HG03432 (cell line): ENCODE data around the gene HDHD3.
"Not testable (repeated sequence)": the region's sequence is repeated elsewhere in the genome, so short reads cannot be mapped to it uniquely, and the experiment has no call there.

Experiments
- ATAC-seq: cut with Tn5 transposase; IDR thresholded peaks from one replicate; pipeline ENCODE4 v1.9.1; 2021; ENCODE audit warnings: mild to moderate bottlenecking, moderate library complexity; ENCODE audit not compliant: unreplicated experiment

The HDHD3 gene, protein sequence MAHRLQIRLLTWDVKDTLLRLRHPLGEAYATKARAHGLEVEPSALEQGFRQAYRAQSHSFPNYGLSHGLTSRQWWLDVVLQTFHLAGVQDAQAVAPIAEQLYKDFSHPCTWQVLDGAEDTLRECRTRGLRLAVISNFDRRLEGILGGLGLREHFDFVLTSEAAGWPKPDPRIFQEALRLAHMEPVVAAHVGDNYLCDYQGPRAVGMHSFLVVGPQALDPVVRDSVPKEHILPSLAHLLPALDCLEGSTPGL

DNA sequence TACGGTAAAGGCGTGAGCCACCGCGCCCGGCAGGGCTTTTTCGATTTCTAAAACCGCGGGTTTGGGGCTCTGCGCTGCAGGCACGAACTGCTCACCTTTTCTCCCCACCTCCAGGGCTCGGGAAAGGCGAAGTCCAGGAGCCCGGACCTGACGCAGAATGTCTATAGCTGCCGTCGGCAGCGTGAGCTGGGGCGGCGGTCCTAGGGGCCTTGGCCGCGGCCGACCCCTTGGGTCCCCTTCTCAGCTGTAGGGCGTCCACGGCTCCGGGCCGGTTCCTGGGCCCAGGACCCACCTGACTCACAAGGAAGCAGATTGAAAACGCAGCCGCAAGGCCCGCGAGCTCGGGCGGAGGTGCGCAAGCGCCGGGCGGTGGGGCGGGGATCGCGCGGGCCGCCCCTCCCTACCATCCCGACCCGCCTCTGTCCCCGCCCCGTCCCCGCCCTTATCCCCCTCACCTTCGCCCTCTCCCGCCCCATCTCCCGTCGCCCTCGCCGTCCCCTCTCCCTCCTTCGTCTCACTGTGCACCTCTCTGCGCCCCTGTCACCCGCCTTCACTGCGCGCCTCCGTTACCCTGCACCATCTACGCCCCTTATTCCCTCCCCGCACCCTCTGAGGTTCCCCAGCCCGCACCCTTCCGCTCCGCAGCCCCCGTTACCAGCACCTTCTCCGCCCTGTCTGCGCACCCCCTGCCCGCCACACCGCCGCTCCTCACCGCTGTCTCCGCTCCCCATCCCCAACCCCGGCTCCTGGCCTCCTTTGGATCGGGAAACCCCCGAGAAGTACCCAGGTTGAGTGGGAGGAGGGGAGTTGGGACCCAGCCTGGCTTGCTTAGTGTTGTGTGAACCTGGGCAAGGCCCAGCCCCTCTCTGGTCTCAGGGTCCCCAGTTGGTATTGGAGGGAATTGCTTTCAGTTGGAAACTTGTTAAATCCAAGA is at the start of gene HDHD3:
HDHD3 (minus strand) TSS at position 353 of the 934 bp plus-strand sequence. CDS start 2,632 bp downstream, outside the sequence.
- peak; percentile 83 for ATAC-seq

DNA sequence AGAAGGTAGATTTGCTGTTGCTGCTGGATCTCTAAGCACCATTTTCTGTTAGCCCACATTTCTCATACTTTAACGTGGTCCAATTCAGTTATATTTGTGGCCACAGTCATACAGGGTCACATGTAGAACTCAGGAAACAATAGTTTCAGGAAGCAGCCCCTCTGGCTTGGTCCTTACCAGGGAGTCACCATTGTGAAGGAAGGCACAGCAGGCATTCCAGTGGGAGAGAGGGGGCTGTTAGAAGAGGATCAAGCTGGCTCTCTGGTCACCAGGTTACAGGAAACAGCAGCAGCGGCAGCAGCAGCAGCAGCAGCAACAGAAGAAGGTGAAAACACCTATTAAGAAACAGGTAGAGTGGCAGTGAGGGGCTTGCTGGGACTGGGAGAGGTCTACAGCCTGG is 48.3 kb upstream of the HDHD3 start:
- no peak for ATAC-seq

DNA sequence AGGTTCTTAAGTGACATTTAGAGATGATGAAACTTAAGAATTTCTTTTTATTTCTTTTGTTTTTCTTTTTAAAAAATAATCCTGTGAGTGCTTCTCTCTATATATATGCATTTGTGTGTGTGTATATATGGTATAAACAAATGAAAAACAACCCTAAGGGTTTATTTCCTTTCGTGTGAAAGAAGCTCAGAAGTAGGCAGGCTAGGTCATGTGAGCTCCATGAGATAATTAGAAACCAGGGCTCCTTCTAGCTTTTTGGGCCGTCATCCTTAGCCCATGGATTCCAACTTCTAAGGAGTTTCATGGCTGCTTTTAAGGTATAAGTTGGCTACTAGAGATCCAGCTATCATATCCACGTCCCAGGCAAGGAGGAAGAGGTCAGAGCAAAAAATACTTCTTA is 44.9 kb upstream of the HDHD3 start:
- no peak for ATAC-seq

GRCh38 chr9:113417370-113417769 is 40.6 kb upstream of the HDHD3 start:
- ATAC-seq, result no peak

DNA sequence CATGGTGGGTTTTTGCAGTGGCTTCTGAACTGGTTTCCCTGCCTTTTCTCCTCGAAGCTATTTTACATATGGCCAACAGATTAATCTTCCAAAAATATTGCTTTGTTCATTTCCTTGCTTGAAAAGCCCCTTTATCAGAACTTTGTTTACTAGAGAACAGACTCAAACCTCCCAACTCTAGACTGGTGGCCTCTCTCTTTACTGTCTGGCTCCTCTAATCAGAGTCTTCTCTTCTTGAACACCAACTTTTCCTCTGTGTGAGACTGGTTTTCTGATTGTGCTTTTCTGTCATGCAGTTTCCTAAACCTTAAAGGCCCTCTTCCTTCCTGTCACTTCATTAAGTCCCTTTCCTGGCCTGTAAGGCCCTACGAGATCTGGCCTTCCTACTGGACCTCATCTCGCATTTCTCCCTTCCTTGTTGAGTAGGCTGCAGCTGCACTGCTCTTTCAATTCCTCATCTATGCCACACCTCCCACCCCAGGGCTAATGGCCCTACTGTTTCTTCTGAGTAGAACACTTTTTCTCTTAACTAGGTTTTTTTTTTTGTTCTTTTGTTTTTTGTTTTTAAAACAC is 39.4 kb upstream of the HDHD3 start:
- peak; percentile 98 for ATAC-seq

DNA sequence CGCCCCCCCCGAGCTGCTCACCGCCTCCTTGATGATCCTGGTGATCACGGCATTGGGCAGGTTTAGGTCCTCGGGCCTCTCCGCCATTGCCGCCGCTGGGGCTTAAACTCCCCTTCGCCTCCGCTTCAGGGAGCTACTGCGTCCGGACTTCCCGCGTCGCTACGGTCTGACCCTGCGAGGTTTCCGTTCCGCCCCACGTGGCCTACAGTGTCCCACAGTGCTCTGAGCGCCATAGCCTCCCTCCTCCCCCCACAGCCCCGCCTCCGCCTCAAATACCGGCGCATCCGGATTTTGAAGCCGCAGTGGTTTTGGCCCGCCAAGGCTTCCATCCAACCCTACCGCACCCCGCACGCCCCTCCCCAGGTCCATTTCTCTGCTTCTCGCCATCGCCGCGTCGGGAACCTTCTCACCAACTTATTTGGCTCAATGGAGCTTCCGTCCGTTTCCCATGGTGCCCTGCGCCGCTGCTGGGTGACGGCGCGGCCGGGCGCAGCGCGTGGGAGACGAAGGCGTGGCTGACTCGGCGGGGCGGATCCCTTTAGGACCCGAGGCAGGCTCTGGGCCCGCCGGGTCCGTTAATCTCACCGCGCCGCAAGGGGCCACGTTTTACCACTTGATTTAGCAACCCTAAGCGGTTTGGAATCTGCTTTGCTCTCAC is 33.5 kb upstream of the HDHD3 start, which contains the start of the genes C9orf43 and POLE3:
C9orf43 (plus strand) TSS at position 541 of the 658 bp plus-strand sequence. CDS start 2,747 bp downstream, outside the sequence.
POLE3 (minus strand) TSS at position 469 of the 658 bp plus-strand sequence; CDS start at position 87, 382 bp downstream.
- ATAC-seq, result peak; percentile 93

GRCh38 chr9:113409883-113410206 is 33.1 kb upstream of the HDHD3 start:
- ATAC-seq, result peak; percentile 18

- ATAC-seq, result no peak
These were observed 32.7 kb upstream of the HDHD3 start for GRCh38 chr9:113409481-113409880.

DNA sequence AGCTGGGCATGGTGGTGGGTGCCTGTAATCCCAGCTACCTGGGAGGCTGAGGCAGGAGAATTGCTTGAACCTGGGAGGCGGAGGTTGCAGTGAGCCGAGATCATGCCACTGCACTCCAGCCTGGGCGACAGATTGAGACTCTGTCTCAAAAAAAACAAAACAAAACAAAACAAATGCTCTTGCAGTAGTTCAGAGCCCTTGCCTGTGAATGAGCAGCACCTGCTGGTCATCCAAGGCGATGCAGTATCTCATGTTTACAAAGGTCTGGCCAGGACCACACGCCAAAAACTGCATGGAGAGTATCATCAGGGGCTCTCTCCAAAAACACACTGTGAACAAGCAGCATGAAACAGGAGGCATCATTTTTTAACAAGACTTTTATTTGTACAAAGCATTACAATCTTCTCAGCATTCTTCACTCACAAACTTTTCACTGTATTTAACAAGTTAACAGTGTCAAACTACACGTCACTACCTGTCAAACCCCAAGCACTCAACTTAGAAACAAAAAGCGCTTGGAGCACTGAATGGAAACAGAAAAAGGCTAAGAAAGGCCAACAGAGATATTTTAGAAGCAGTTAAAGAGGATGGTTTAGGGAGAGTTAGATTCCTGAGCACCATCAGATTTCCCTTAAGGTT is 30.2 kb upstream of the HDHD3 start:
- ATAC-seq, result peak; percentile 23

DNA sequence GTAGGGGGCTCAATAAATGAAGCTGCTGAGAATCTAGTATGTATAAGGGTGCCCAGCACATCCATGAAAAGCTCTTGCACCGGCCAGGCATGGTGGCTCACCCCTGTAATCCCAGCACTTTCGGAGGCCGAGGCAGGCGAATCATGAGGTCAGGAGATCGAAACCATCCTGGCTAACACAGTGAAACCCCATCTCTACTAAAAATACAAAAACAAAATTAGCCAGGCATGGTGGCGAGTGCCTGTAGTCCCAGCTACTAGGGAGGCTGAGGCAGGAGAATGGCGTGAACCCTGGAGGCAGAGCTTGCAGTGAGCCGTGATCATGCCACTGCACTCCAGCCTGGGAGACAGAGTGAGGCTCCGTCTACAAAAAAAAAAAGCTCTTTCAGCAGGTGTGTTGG is 29.6 kb upstream of the HDHD3 start:
- not testable (repeated sequence) for ATAC-seq

DNA sequence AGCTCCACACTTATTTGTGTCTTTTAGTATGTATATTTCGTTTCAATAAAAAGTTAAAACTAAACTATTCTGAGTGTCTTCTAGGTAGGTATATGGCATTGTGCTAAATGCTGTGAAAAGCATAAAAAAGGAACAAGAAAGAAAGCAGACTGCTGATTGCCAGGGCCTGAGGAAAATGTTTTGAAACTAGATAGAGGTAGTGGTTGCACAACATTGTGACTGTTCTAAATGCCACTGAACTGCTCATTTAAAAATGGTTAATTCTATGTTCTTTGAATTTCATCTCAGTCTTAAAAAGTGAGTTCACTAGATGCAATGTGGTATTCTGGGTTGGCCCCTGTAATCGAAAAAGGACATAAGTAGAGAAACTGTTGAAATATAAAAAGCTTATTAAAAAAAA is 26.9 kb upstream of the HDHD3 start:
- ATAC-seq, result no peak

GRCh38 chr9:113401027-113401792 is 24.4 kb upstream of the HDHD3 start, which contains the start of gene ALAD:
Gene ALAD, minus strand, starts transcription at chr9:113401284. Its CDS starts 7,725 bp downstream, at chr9:113393559.
- ATAC-seq, result peak; percentile 98

- no peak for ATAC-seq
These were observed 22.9 kb upstream of the HDHD3 start for GRCh38 chr9:113399646-113400200.

DNA sequence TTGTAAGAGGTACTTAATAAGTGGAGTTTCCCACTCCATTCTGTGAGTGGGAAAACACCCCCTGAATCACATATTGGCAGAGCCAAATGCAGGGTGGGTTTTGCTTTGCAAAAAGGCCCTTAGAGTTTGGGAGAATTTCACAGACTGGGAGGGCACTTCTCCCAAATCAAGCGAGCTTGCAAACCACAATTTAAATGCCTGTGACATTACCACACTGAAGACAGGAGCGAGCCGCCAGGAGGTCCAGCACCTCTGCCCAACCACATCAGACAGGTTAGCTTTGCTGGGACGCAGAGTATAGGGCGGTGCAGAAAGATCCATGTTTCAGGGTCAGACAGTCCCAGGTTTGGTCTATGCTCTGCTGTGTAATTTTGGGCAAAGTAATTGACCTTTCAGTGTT is 22.0 kb upstream of the HDHD3 start:
- ATAC-seq, result no peak

GRCh38 chr9:113397203-113397631 is 20.4 kb upstream of the HDHD3 start:
- no peak for ATAC-seq

DNA sequence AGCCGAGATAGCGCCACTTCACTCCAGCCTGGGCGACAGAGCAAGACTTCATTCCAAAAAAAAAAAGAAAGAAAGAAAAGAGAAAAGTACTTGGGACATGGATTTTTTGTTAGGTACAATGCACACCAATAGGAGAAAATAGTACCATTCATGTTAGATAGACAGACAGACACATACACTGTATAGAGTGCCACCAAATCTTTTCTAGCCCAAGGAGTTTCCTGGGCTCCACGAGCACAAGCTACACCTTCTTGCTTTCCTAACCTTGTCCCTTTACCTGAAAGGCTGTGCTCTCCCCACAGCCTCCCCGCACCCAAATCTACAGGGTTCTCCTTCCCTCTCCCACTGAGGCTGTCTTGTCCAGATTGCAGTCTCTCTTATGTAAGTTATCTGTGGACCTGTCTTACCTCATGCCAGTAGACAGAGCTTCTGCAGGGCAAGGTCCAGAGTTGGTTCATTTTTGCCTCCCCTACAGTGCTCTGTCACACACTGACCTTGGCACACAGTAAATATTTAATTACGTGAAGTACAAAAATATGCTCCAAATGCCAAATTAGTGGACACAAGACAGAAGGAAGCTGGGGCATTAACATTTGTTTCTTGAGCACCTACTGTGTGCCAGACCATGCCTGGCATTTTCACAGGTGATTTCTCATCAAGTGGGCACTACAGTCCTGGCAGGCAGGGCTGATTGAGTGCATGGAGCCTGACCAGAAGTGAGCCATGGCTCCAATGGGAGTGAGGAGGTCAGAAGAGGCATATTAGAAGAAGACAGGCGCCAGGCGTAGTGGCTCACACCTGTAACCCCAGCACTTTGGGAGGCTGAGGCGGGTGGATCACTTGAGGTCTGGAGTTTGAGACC is 18.4 kb upstream of the HDHD3 start:
- ATAC-seq, result no peak

DNA sequence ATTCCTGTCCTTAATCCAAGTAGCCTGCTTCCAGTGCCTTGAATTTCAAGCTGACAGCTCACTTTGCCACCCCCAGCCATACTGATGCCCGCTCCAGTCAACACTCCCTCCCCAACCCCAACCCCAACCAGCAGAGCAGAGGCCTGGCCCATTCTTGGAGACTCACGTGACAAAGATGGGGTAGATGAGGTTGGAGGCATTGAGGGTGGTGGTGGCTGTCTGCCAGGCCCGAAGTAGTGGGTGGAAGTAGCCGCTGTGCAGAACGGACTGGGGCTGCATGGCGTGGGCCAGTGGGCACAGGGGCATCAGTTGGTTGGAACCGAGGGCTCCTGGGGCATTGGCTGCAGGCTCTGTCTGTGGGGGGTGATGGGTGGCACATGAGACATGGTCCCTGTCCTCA is 16.5 kb upstream of the HDHD3 start:
- ATAC-seq, result no peak

DNA sequence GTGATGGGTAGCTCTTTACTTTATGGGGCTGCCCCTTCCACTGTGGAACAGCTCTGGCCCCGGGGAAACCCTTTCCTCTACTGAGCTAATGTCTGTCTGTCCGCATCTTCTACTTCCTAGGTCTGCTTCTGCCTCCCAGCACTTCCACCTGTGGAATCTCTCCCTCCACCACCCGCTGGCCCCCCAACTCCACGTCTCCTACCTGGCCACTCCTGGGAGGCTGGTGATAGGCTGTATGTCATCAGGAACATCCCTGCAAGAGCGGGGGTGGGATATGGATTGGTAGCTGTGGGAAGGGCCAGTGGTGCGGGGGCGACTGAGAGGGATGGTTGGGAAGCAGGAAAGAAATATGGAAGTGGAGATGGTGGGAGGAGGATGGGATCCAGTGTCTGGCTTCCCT is 15.1 kb upstream of the HDHD3 start:
- ATAC-seq, result no peak
